NT2/D1 (cell line): Measurements from ENCODE around the gene CEP250.

Experiments
- DNase-seq: peaks from one replicate; pipeline ENCODE4 v3.0.0-alpha.2; 2011; ENCODE audit warnings: low read depth, low spot score
- H3K27me3 ChIP-seq: 2 replicates; pipeline ENCODE4 v1.6.0; 2011; ENCODE audit warnings: mild to moderate bottlenecking; ENCODE audit not compliant: insufficient read length, insufficient read depth
- H3K36me3 ChIP-seq: 2 replicates; pipeline ENCODE4 v1.6.1; 2011; ENCODE audit warnings: mild to moderate bottlenecking, low read length, mixed read lengths; ENCODE audit not compliant: insufficient read depth, insufficient read length
- H3K4me1 ChIP-seq: 2 replicates; pipeline ENCODE4 v1.5.1; 2011; ENCODE audit not compliant: insufficient read depth, insufficient read length
- H3K4me3 ChIP-seq: 2 replicates; pipeline ENCODE4 v1.5.1; 2011; ENCODE audit warnings: low read depth; ENCODE audit not compliant: insufficient read length
- H3K9ac ChIP-seq: 2 replicates; pipeline ENCODE4 v1.6.0; 2011; ENCODE audit warnings: low read depth; ENCODE audit not compliant: insufficient read length
- H3K9me3 ChIP-seq: 2 replicates; pipeline ENCODE4 v1.5.1; 2011; ENCODE audit warnings: mild to moderate bottlenecking, low read length; ENCODE audit not compliant: insufficient read depth
- SUZ12 ChIP-seq: IDR thresholded peaks from 2 replicates; pipeline ENCODE4 v1.6.1; 2011; ENCODE audit not compliant: insufficient read length, insufficient read depth; ENCODE audit errors: extremely low read depth
- YY1 ChIP-seq: IDR thresholded peaks from 2 replicates; pipeline ENCODE4 v1.6.1; 2011; ENCODE audit not compliant: insufficient read length, insufficient read depth
- ZNF274 ChIP-seq: IDR thresholded peaks from 2 replicates; pipeline ENCODE4 v1.6.1; 2011; ENCODE audit warnings: mild to moderate bottlenecking, low read depth, low read length

Gene CEP250

GRCh38 chr20:35432430-35432735 lies 23.0 kb upstream of the CEP250 start:
- H3K27me3 ChIP-seq = no peaks in the 10 kb centered on the region
- H3K36me3 ChIP-seq = no peaks in the 10 kb centered on the region
- peaks cover 32% of the 10 kb centered on the region for H3K4me1 ChIP-seq
- H3K9me3 ChIP-seq = no peaks in the 10 kb centered on the region
- no peak for DNase-seq
- no peak for TF ChIP-seq YY1
- TF ChIP-seq SUZ12 = no peak
- no peak for TF ChIP-seq ZNF274
- no peak overlapping the region for H3K4me3 ChIP-seq
- no peak overlapping the region for H3K9ac ChIP-seq

GRCh38 chr20:35433337-35433736 lies 22.1 kb upstream of the CEP250 start:
- no peaks in the 10 kb centered on the region for H3K36me3 ChIP-seq
- TF ChIP-seq SUZ12 (no peak), YY1 (no peak), ZNF274 (no peak)
- H3K27me3 ChIP-seq = no peaks in the 10 kb centered on the region
- H3K4me3 ChIP-seq = no peak overlapping the region
- no peak for DNase-seq
- peaks cover 35% of the 10 kb centered on the region for H3K4me1 ChIP-seq
- H3K9me3 ChIP-seq = no peaks in the 10 kb centered on the region
- no peak overlapping the region for H3K9ac ChIP-seq

- Histone ChIP-seq H3K36me3 (no peaks in the 10 kb centered on the region), H3K9me3 (no peaks in the 10 kb centered on the region), H3K4me3 (no peak overlapping the region), H3K27me3 (no peaks in the 10 kb centered on the region), H3K9ac (no peak overlapping the region), H3K4me1 (peaks cover 42% of the 10 kb centered on the region)
- TF ChIP-seq ZNF274 = no peak
- TF ChIP-seq SUZ12 = no peak
- TF ChIP-seq YY1 = no peak
- DNase-seq = no peak
These were observed 21.1 kb upstream of the CEP250 start for GRCh38 chr20:35434085-35435005.

- Histone ChIP-seq H3K4me1 (peaks cover 42% of the 10 kb centered on the region), H3K9me3 (no peaks in the 10 kb centered on the region), H3K36me3 (no peaks in the 10 kb centered on the region), H3K9ac (no peak overlapping the region), H3K4me3 (no peak overlapping the region), H3K27me3 (no peaks in the 10 kb centered on the region)
- no peak for DNase-seq
- TF ChIP-seq ZNF274 (no peak), YY1 (no peak), SUZ12 (no peak)
These were observed 19.2 kb upstream of the CEP250 start for GRCh38 chr20:35436177-35436573.

DNA sequence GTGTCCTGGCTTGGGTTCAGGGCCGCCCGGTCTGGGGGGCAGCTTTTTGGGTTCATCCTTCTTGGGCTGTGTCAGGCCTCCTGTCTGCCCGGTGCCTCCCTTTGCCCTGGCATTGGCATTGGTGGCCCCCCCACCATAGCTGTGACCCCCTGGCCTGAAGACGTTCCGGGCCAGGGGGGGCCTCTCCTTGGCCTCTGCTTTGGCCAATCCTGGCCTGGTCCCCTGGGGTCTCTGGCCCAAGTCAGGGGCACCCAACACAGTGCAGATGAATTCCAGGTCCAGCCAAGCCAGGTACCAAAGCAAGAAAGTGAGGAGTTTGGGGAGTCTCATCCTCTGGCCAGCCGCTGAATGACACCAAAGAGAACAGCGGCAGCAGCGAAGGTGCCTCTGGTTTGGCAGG lies 17.8 kb upstream of the CEP250 start:
- no peak overlapping the region for H3K4me3 ChIP-seq
- H3K9ac ChIP-seq = no peak overlapping the region

DNA sequence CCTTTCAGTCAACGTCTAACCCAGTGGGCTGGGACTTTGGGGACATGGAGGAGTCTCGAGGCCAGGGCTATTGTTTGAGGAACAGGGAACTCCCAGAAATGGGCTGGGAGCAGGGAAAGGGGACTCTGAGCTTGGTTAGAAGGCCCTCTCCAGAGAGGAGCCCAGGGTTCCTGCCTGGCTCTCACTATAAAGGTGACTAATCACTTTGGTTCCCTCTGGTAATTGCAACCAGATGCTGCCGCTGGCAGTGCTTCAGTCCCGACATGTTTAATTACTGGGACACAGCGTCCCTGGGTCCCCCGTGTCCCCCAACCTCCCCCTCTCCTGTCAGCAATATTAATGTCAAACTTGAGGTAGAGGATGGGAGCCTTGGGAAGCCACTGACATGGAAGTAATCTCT lies 12.4 kb upstream of the CEP250 start:
- H3K4me3 ChIP-seq = no peak overlapping the region
- no peak overlapping the region for H3K9ac ChIP-seq
- no peaks in the 10 kb centered on the region for H3K36me3 ChIP-seq
- no peak for DNase-seq
- TF ChIP-seq SUZ12 = no peak
- TF ChIP-seq YY1 = no peak
- TF ChIP-seq ZNF274 = no peak
- no peaks in the 10 kb centered on the region for H3K9me3 ChIP-seq
- H3K4me1 ChIP-seq = peaks cover 6% of the 10 kb centered on the region
- no peaks in the 10 kb centered on the region for H3K27me3 ChIP-seq

More for the DNA sequence above, 17.8 kb upstream of the CEP250 start:
- Histone ChIP-seq H3K36me3 (no peaks in the 10 kb centered on the region), H3K27me3 (no peaks in the 10 kb centered on the region), H3K4me1 (peaks cover 31% of the 10 kb centered on the region), H3K9me3 (no peaks in the 10 kb centered on the region)
- TF ChIP-seq ZNF274 (no peak), SUZ12 (no peak), YY1 (no peak)
- DNase-seq = no peak

GRCh38 chr20:35444226-35444625 lies 11.2 kb upstream of the CEP250 start:
- no peaks in the 10 kb centered on the region for H3K36me3 ChIP-seq
- H3K27me3 ChIP-seq = no peaks in the 10 kb centered on the region
- H3K9ac ChIP-seq = no peak overlapping the region
- no peaks in the 10 kb centered on the region for H3K9me3 ChIP-seq
- DNase-seq = no peak
- H3K4me1 ChIP-seq = no peaks in the 10 kb centered on the region
- TF ChIP-seq YY1 (no peak), SUZ12 (no peak), ZNF274 (no peak)
- no peak overlapping the region for H3K4me3 ChIP-seq
